ENCODE measurements around the gene CERS2.

The CERS2 gene

DNA sequence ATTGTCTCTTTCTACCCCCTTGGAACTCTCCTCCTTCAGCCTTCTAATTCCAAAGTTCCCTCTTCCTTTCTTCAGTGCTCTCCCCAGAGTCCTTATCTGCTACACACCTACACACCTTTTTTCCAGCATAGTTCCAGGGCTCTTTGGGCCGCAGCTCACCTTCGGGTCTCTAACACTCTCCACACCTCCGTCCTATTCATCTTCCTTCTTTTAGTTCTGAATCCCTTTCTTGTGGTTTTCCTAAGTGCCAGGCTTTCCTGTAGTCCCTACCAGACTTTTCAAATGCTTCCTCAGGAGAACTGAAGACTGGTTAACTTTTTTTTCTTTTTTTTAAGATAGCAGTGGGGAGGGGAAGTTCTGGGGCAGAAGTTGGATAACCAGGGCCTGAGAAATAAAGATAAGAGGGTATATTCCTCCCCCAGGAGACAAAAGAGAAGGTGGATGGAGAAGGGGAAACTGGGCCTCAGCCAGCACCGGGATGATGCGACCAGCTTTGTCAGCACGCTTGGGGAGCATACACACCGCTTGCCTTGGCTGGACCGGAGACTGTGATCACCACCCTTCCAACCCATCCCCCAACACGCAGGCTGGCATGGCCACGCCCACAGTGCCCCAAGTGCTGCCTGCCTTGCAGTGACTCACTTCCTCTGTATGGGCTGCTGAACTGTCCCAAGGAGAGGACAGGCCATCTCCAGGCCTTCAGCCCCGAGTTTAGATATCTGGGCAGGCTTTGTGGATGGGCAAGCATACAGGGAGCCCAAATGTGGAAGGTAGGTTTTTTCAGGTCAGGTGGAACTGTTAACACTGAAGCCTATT is 2.5 kb upstream of the CERS2 start:
- peak overlapping the region; percentile 5 to 81 (median 65); a peak in 19 of 22 replicates for H3K27ac ChIP-seq
- H3K4me1 ChIP-seq, result peaks cover 70 to 78% (median 72%) of the 10 kb centered on the region in 10 experiments
- peaks cover 0 to 10% (median 3%) of the 10 kb centered on the region in 11 experiments; a peak in 8 of 22 replicates for H3K36me3 ChIP-seq
- H3K27me3 ChIP-seq, result no peaks in the 10 kb centered on the region
- H4K20me1 ChIP-seq, result peaks cover 12 to 18% (median 16%) of the 10 kb centered on the region in 11 experiments
- H3K9ac ChIP-seq, result peak overlapping the region; percentile 15 to 73 (median 55); a peak in 20 of 22 replicates
- no peaks in the 10 kb centered on the region for H3K9me3 ChIP-seq (replicated peaks in 1 of 11)
- peak overlapping the region in 7 of 10 experiments; percentile 29 to 50 (median 37); a peak in 14 of 20 replicates for H3K4me3 ChIP-seq
- TF ChIP-seq Cebpa-rat (IDR thresholded peaks at IDR 0.05), result no peak
- peak overlapping the region; percentile 81 to 98 (median 90) for H3K4me2 ChIP-seq

DNA sequence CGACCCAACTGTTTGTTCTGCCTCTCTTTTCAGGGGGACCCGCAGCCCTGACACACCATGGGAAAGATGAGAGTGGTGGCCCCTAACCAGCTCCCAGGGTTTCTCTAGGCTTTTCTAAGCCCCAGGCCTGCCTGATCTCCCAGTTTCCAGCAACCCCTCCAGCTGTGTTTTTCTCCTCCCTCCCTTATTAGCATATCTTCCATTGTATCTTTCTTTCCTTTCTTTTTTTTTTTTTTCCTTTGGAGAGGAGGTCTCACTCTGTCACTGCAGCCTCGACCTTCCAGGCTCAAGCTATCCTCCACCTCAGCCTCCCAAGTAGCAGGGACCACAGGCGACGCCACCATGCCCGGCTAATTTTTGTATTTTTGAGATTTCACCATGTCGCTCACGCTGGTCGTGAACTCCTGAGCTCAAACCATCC is 1.8 kb upstream of the CERS2 start:
- Histone ChIP-seq H3K36me3 (peaks cover 0 to 17% (median 8%) of the 10 kb centered on the region in 11 experiments; a peak in 10 of 22 replicates), H3K9ac (peak overlapping the region in 8 of 11 experiments; percentile 15 to 73 (median 61); a peak in 12 of 22 replicates), H3K9me3 (replicated peaks in 1 of 11) (no peaks in the 10 kb centered on the region), H3K4me3 (peak overlapping the region in 6 of 10 experiments; percentile 31 to 50 (median 40); a peak in 9 of 20 replicates), H3K4me1 (peaks cover 70 to 78% (median 72%) of the 10 kb centered on the region in 10 experiments), H3K4me2 (peak overlapping the region; percentile 81 to 98 (median 90)), H3K27me3 (no peaks in the 10 kb centered on the region), H4K20me1 (peaks cover 19 to 25% (median 22%) of the 10 kb centered on the region in 11 experiments), H3K27ac (peak overlapping the region in 9 of 11 experiments; percentile 50 to 81 (median 66); a peak in 16 of 22 replicates)
- TF ChIP-seq Cebpa-rat (IDR thresholded peaks at IDR 0.05), result no peak

DNA sequence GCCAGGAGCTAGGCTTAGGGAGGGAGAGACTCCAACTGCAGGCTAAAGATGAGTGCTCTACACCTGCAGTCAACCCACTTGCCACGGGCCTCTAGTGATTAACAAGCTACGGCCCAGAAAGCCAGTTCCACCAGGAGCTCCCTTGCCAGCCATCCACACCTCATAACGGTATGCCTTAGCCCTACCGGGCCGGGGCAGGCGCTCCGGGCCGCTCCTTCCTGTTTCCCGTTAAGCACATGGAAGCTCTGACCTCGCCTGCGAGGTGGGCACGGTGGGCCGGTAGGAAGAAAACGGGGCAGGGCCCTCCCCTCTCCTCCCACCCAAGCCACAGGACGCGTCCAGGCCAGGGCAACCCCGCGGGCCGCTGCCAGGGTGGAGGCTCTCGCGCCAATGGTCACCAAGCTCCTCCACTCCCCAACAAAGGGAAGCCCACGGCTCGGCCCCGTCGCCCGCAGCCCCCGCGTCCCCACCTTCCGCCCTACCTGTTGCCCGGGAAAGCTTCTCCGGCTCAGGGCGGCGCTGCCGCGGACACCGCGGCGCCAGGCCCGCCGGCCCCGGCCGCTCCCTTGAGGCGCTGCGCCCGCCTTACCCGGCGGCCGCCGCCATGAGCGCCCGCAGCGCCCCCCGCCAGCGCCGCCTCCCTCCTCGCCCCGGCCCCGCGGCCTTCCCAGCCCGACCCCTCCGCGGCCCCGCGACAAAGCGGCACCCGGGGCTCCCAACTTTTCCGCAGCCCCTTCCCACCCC is 627 bp downstream of the CERS2 start:
- peaks cover 68 to 83% (median 75%) of the 10 kb centered on the region in 10 experiments for H3K4me1 ChIP-seq

DNA sequence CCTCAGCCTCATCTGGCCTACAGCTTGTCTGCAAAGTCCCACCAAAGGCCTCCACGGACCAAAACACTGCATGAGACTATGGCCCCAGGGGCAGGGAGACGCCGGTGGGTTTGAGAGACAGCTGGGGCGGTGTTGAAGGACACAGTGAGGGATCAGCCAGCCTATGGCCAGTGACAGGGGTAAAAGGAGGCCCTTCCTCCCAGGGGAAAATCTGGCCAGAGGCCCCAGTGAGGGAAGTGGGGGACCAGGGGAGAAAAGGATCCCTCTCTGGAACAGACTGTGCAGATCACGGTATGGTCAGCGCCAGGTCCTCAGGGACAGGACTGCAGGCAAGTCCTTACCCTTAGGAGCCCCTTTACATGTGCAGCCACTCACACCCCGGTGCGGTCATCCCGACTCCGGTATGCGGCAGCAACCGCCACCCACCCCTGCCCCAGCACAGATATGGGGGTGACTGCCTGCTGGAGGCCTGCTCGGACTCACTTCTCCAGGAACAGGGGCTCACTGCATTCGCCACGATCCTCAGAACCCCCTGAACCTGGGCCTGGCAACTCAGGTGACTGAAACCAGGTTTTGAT is 1.3 kb downstream of the CERS2 start:
- H4K20me1 ChIP-seq, result peaks cover 49 to 56% (median 53%) of the 10 kb centered on the region in 11 experiments

More for the DNA sequence above, 627 bp downstream of the CERS2 start:
- Histone ChIP-seq H3K9ac (peak overlapping the region; percentile 95 to 100 (median 98)), H3K36me3 (peaks cover 6 to 39% (median 28%) of the 10 kb centered on the region in 11 experiments; a peak in 21 of 22 replicates), H3K4me3 (peak overlapping the region; percentile 79 to 96 (median 89)), H3K9me3 (replicated peaks in 1 of 11) (no peaks in the 10 kb centered on the region), H4K20me1 (peaks cover 43 to 49% (median 46%) of the 10 kb centered on the region in 11 experiments), H3K27ac (peak overlapping the region; percentile 93 to 99 (median 97)), H3K4me2 (peak overlapping the region; percentile 94 to 100 (median 98)), H3K27me3 (no peaks in the 10 kb centered on the region)
- TF ChIP-seq Cebpa-rat (IDR thresholded peaks at IDR 0.05), result no peak

DNA sequence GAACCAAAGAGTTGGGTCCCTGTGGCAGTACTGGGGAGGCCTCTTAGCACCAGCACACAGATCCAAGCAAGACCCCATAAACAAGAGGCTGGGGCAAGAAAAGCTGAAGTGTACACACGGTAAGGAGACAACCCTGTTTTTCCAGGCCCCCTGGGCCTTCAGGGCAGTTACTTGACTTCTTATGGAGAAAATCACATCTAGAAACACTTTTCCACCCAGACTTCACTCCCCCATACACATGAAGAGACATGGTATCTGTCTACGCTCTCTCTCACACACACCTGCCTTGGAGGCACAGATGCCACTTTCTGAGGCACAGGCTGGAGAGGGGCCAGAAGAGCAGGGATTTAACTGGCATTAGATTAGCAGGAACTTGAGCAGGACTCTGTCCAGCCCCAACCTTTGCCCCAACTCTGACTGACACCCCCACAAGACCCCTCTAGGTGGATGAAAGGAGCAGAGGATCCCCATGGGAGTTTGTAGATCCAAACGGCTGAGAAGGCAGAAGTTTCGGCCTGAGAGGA is 2.2 kb downstream of the CERS2 start:
- H3K4me3 ChIP-seq, result peak overlapping the region; percentile 79 to 96 (median 89)

More for the DNA sequence above, 1.3 kb downstream of the CERS2 start:
- no peaks in the 10 kb centered on the region for H3K9me3 ChIP-seq (replicated peaks in 1 of 11)
- H3K36me3 ChIP-seq, result peaks cover 13 to 46% (median 34%) of the 10 kb centered on the region in 11 experiments
- H3K27ac ChIP-seq, result peak overlapping the region; percentile 93 to 99 (median 97)
- no peak for TF ChIP-seq Cebpa-rat (IDR thresholded peaks at IDR 0.05)
- peak overlapping the region; percentile 79 to 96 (median 89) for H3K4me3 ChIP-seq
- H3K27me3 ChIP-seq, result no peaks in the 10 kb centered on the region
- peaks cover 63 to 77% (median 69%) of the 10 kb centered on the region in 10 experiments for H3K4me1 ChIP-seq
- peak overlapping the region; percentile 94 to 100 (median 98) for H3K4me2 ChIP-seq
- H3K9ac ChIP-seq, result peak overlapping the region; percentile 95 to 100 (median 98)

DNA sequence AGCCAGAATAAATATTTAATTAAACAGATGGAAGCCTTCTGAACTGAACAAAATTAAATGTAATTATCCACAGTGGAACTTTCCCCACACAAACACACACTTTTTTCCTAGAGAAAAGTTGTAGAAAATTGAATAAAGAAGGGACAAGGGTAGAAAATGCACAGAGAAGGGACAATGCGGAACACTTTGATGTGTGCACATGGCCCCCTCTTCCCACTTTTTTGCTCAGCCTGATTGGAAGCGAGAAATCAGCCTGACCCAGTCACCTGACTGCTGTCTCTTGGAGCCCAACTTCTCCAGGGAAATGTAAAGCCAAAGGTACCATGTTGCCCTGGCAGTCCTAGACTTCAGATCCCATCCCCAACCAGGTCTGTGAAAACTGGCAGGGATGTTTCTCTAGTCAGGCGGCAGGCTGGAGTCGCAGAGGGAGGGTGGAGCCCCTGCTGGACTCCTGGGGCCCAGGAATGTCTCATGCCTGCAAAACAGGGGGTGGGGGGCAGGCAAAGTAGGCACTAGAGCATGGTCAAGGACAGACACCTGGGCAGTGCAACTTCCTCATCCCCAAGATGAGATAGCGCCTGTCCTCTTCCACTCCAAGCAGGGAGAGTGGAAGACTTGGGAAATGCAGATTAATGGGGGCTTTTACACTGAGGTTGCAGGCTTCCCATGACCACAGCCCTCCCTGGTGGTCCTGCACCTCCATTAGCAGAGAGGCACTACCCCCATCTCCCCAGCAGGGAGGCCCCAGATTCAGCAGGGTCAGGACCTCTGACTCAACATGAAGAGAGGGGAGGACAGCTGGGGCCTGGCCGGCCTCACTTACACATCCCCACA is 2.8 kb downstream of the CERS2 start:
- H3K9ac ChIP-seq, result peak overlapping the region; percentile 95 to 100 (median 98); a peak in 21 of 22 replicates

More for the DNA sequence above, 2.2 kb downstream of the CERS2 start:
- no peaks in the 10 kb centered on the region for H3K27me3 ChIP-seq
- H3K4me1 ChIP-seq, result peaks cover 54 to 68% (median 60%) of the 10 kb centered on the region in 10 experiments
- TF ChIP-seq Cebpa-rat (IDR thresholded peaks at IDR 0.05), result no peak
- peaks cover 22 to 54% (median 43%) of the 10 kb centered on the region in 11 experiments for H3K36me3 ChIP-seq
- no peaks in the 10 kb centered on the region for H3K9me3 ChIP-seq (replicated peaks in 1 of 11)
- H3K4me2 ChIP-seq, result peak overlapping the region; percentile 94 to 100 (median 98)
- peak overlapping the region; percentile 5 to 99 (median 97); a peak in 16 of 22 replicates for H3K27ac ChIP-seq
- H3K9ac ChIP-seq, result peak overlapping the region; percentile 95 to 100 (median 98)
- peaks cover 58 to 64% (median 62%) of the 10 kb centered on the region in 11 experiments for H4K20me1 ChIP-seq

More for the DNA sequence above, 2.8 kb downstream of the CERS2 start:
- H3K27me3 ChIP-seq, result no peaks in the 10 kb centered on the region
- no peaks in the 10 kb centered on the region for H3K9me3 ChIP-seq (replicated peaks in 1 of 11)
- H3K4me3 ChIP-seq, result peak overlapping the region in 9 of 10 experiments; percentile 79 to 96 (median 89); a peak in 17 of 20 replicates
- no peak for TF ChIP-seq Cebpa-rat (IDR thresholded peaks at IDR 0.05)
- H4K20me1 ChIP-seq, result peaks cover 64 to 71% (median 69%) of the 10 kb centered on the region in 11 experiments
- H3K4me2 ChIP-seq, result peak overlapping the region; percentile 94 to 100 (median 98)
- peak overlapping the region in 9 of 11 experiments; percentile 16 to 99 (median 97); a peak in 14 of 22 replicates for H3K27ac ChIP-seq
- H3K4me1 ChIP-seq, result peaks cover 48 to 61% (median 53%) of the 10 kb centered on the region in 10 experiments
- peaks cover 28 to 61% (median 50%) of the 10 kb centered on the region in 11 experiments for H3K36me3 ChIP-seq

Data from BLaER1 treated with 17β-estradiol and CSF1 and Interleukin-3, amounts not matched to agents 10 nM and 100 nM (cell line).